Activated CD4-positive, alpha-beta T cell treated with anti-CD3 and anti-CD28 coated beads, Interleukin-2, amount 10 ng/mL, durations not matched to agents 7 days and 5 days (primary cell): ENCODE data around the gene RENBP. TPM values are rescaled to one million over a fixed set of nuclear protein-coding genes. Genes with fewer than 3 reads are reported as not detected.
A peak's percentile ranks its signal among the peaks of the same experiment; 100 is the strongest.

Experiments
- CTCF ChIA-PET: fragments of 350-600 bp; sonication (Branson Sonifier 250); formaldehyde crosslinking; loops from one replicate; lab custom pipeline; 2021; ENCODE audit warnings: antibody characterized with exemption; lab: Charles Lee
- POLR2A ChIA-PET: fragments of 350-600 bp; sonication (Branson Sonifier 250); formaldehyde crosslinking; loops from one replicate; lab custom pipeline; 2021; ENCODE audit warnings: antibody characterized with exemption; lab: Charles Lee
- DNase-seq: peaks from one replicate; pipeline ENCODE4 v3.0.0-alpha.2; 2020
- H3K27ac Mint-ChIP-seq: one replicate; pipeline ENCODE4 v1.8.0; 2021; ENCODE audit warnings: mild to moderate bottlenecking, moderate library complexity, mixed read lengths
- H3K27me3 Mint-ChIP-seq: one replicate; pipeline ENCODE4 v1.8.0; 2021; ENCODE audit warnings: mixed read lengths
- H3K36me3 Mint-ChIP-seq: one replicate; pipeline ENCODE4 v1.8.0; 2021; ENCODE audit warnings: low read depth, mixed read lengths
- H3K4me1 Mint-ChIP-seq: one replicate; pipeline ENCODE4 v1.8.0; 2021; ENCODE audit warnings: mixed read lengths
- H3K4me3 Mint-ChIP-seq: one replicate; pipeline ENCODE4 v1.8.0; 2021; ENCODE audit warnings: mild to moderate bottlenecking, moderate library complexity, mixed read lengths
- H3K9me3 Mint-ChIP-seq: one replicate; pipeline ENCODE4 v1.8.0; 2021; ENCODE audit warnings: mixed read lengths
- total RNA-seq, 2 experiments: library from RNA; stranded (reverse); gene quantifications; one replicate each; pipeline ENCODE4 v1.2.3, GENCODE V29; 2021

RENBP gene
- total RNA-seq, 2 experiments from 2014 or later = 14.2 to 16.5 TPM

- H3K27ac Mint-ChIP-seq = peak within 1 kb of the TSS; percentile 77
- H3K4me1 Mint-ChIP-seq = peaks cover 31% of the 10 kb centered on the region
- peak within 1 kb of the TSS; percentile 32 for H3K4me3 Mint-ChIP-seq
- no peaks in the 10 kb centered on the region for H3K9me3 Mint-ChIP-seq
- no peak for DNase-seq
- no peaks in the 10 kb centered on the region for H3K27me3 Mint-ChIP-seq
- CTCF ChIA-PET = interaction anchor here (1.9 kb wide), 1 partner anchor 14 kb away, joined by 4 read pairs; no protein-coding TSS in a partner anchor
- POLR2A ChIA-PET = no interaction called here
- H3K36me3 Mint-ChIP-seq = peaks cover 5% of the 10 kb centered on the region
Measured at GRCh38 chrX:153903991-153904957, 40.2 kb downstream of the RENBP start, which contains the start of gene AVPR2. AVPR2 (plus strand) TSS chrX:153904673; CDS start chrX:153905146, 473 bp downstream.

GRCh38 chrX:153903238-153903980 is 41.0 kb downstream of the RENBP start:
- peaks cover 3% of the 10 kb centered on the region for H3K36me3 Mint-ChIP-seq
- H3K4me3 Mint-ChIP-seq = peak overlapping the region; percentile 37
- H3K4me1 Mint-ChIP-seq = peaks cover 31% of the 10 kb centered on the region
- CTCF ChIA-PET = no interaction called here
- no peak for DNase-seq
- H3K27ac Mint-ChIP-seq = peak overlapping the region; percentile 77
- peaks cover 2% of the 10 kb centered on the region for H3K27me3 Mint-ChIP-seq
- H3K9me3 Mint-ChIP-seq = no peaks in the 10 kb centered on the region
- POLR2A ChIA-PET = no interaction called here

DNA sequence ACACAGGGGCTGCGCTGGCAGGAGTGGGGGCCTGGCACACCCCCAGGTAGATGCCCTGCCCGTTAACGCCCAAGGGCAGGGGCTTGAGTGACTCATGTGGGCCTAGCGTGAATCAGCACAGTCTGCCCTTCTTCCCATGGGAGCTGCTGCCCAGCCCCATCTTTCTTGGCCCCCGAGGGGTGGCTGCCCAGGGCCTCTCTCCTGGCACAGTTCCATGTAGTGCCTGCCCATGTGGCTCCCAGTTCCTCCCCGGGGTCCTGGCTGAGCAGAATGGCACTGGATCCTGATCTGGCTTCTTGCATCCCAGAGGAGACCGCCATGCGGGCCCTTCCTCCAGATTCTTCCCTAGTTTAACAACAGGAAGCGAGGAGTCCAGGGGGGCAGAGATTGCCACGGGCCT is 42.1 kb downstream of the RENBP start:
- H3K36me3 Mint-ChIP-seq = no peaks in the 10 kb centered on the region
- peaks cover 8% of the 10 kb centered on the region for H3K27me3 Mint-ChIP-seq
- peaks cover 31% of the 10 kb centered on the region for H3K4me1 Mint-ChIP-seq
- POLR2A ChIA-PET = no interaction called here
- no peak for DNase-seq
- H3K27ac Mint-ChIP-seq = peak overlapping the region; percentile 31
- H3K4me3 Mint-ChIP-seq = no peak overlapping the region
- no peaks in the 10 kb centered on the region for H3K9me3 Mint-ChIP-seq
- CTCF ChIA-PET = no interaction called here

DNA sequence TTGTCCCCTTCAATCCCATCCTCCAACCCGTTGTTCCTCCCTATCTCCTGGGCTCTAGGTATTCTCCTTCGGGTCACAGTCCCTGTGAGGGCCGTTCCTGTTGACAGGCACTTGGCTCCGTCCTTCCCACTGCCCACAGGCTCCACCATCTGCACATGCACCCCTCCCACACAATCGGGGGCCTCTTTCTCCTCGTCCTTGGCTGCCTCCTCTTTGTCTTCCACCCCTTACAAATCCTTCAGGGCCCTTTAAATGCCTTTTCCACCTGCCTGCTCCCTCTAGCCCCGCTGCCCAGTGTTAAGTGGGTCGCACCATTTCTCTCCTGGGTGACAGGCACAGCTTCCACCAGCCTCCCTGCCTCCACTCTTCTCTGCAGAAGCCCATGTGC is 42.7 kb downstream of the RENBP start:
- POLR2A ChIA-PET = no interaction called here
- no peaks in the 10 kb centered on the region for H3K9me3 Mint-ChIP-seq
- H3K36me3 Mint-ChIP-seq = no peaks in the 10 kb centered on the region
- peaks cover 8% of the 10 kb centered on the region for H3K27me3 Mint-ChIP-seq
- peaks cover 31% of the 10 kb centered on the region for H3K4me1 Mint-ChIP-seq
- H3K27ac Mint-ChIP-seq = no peak overlapping the region
- CTCF ChIA-PET = no interaction called here
- no peak for DNase-seq
- H3K4me3 Mint-ChIP-seq = no peak overlapping the region

DNA sequence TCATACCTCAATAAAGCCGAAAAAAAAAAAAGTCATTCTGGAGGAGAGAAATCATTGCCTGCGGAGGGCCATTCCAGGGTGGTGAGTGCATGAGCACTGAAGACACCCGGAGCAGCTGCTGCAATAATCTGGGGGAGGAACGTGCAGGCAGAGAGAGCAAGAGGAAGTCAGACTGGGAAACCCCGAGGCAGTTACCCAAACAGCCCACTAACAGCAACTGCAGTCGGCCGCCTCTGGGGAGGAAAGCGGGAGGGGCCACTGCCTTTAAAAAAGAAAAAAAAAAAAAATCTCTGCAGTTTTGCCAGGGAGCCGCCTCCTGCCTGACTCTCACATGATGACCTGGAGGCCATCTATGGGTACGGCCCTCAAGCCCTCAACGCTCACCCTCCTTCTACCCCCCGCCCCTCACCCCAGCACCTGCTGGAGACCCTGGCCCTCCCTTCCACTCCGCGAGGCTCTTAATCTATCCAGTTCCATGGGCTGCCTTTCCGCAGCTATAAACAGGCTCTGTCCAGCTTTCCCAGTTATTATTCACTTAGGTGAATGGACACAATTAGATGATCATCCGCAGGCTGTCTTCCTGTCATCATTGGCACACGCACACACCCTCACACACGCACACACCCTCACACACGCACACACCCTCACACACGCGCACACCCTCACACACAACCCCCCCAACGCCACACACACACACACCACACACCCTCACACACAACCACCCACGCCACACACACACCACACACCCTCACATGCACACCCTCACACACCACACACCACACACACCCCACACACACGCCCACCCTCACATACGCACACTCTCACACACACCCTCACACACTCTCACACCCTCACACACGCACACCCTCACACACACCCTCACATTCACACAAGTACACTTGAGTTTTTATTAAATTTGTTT is 43.4 kb downstream of the RENBP start:
- CTCF ChIA-PET = interaction anchor here (0.6 to 1.3 kb wide), 3 partner anchors 11 to 207 kb away, joined by 3 to 4 read pairs (median 3); no protein-coding TSS in a partner anchor
- DNase-seq = peak; percentile 65
- H3K4me1 Mint-ChIP-seq = peaks cover 31% of the 10 kb centered on the region
- peaks cover 8% of the 10 kb centered on the region for H3K27me3 Mint-ChIP-seq
- H3K36me3 Mint-ChIP-seq = no peaks in the 10 kb centered on the region
- peak overlapping the region; percentile 79 for H3K27ac Mint-ChIP-seq
- POLR2A ChIA-PET = no interaction called here
- no peaks in the 10 kb centered on the region for H3K9me3 Mint-ChIP-seq
- H3K4me3 Mint-ChIP-seq = peak overlapping the region; percentile 44

GRCh38 chrX:153897899-153898298 is 46.5 kb downstream of the RENBP start:
- ChIA-PET CTCF (interaction anchor here (1.4 kb wide), 1 partner anchor 30 kb away, joined by 3 read pairs; no protein-coding TSS in a partner anchor), POLR2A (interaction anchor here (0.6 kb wide), 1 partner anchor 20 kb away, joined by 4 read pairs; no protein-coding TSS in a partner anchor)
- Mint-ChIP-seq H3K4me1 (peaks cover 17% of the 10 kb centered on the region), H3K27me3 (peaks cover 8% of the 10 kb centered on the region), H3K9me3 (no peaks in the 10 kb centered on the region), H3K27ac (no peak overlapping the region), H3K4me3 (no peak overlapping the region), H3K36me3 (no peaks in the 10 kb centered on the region)
- DNase-seq = no peak

GRCh38 chrX:153889123-153889522 is 55.3 kb downstream of the RENBP start:
- no peak overlapping the region for H3K4me3 Mint-ChIP-seq
- ChIA-PET CTCF (no interaction called here), POLR2A (no interaction called here)
- no peaks in the 10 kb centered on the region for H3K36me3 Mint-ChIP-seq
- no peak overlapping the region for H3K27ac Mint-ChIP-seq
- DNase-seq = no peak
- H3K4me1 Mint-ChIP-seq = peaks cover 5% of the 10 kb centered on the region
- H3K27me3 Mint-ChIP-seq = peaks cover 27% of the 10 kb centered on the region
- H3K9me3 Mint-ChIP-seq = no peaks in the 10 kb centered on the region

GRCh38 chrX:153888344-153888743 is 56.1 kb downstream of the RENBP start:
- POLR2A ChIA-PET = no interaction called here

DNA sequence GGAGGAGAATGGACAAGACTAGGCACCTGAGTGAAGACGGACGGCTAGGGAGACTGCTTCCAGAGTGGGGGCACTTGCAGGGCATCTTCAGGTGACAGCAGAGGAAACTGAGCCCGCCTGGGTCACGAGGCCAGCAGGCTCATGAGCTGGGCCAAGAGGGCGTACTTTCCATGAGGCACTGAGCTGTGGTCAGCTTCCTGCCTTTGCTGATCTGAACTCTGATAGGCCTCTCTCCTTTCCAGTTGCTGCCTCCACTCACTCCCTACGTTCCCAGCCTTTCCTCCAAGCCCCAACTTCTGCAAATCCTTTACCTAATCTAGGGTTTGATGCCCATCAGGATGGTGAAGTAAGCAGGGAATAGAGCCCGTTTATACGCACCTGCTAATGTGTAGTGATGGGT is 57.1 kb downstream of the RENBP start:
- H3K9me3 Mint-ChIP-seq = no peaks in the 10 kb centered on the region
- CTCF ChIA-PET = no interaction called here
- no peak overlapping the region for H3K27ac Mint-ChIP-seq
- POLR2A ChIA-PET = no interaction called here
- peaks cover 28% of the 10 kb centered on the region for H3K27me3 Mint-ChIP-seq
- DNase-seq = no peak
- H3K4me1 Mint-ChIP-seq = peaks cover 5% of the 10 kb centered on the region
- no peaks in the 10 kb centered on the region for H3K36me3 Mint-ChIP-seq
- H3K4me3 Mint-ChIP-seq = no peak overlapping the region

More at GRCh38 chrX:153888344-153888743, 56.1 kb downstream of the RENBP start:
- no peak for DNase-seq
- Mint-ChIP-seq H3K36me3 (no peaks in the 10 kb centered on the region), H3K9me3 (no peaks in the 10 kb centered on the region), H3K27me3 (peaks cover 27% of the 10 kb centered on the region), H3K4me1 (peaks cover 5% of the 10 kb centered on the region), H3K4me3 (no peak overlapping the region), H3K27ac (no peak overlapping the region)
- CTCF ChIA-PET = no interaction called here

DNA sequence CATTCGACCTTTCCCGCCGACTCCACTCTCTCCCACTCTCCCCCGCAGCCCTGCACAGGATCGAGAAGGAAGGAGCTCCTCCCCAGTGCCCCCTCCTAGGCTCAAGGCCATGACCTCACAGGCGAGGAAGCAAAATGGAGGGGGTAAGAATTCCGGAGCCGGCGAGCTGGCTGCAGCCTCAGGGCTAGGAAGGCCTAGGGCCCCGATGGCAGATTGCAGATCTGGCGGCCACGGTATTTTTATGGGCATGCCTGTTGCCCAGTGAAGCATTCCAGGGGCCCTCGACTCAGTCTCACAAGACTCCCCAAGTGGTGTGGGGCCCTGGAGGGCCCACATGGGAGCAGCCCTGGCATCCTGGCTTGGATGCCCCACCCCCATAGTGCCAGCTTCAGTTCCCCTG is 57.5 kb downstream of the RENBP start:
- Mint-ChIP-seq H3K9me3 (no peaks in the 10 kb centered on the region), H3K27me3 (peaks cover 27% of the 10 kb centered on the region), H3K36me3 (no peaks in the 10 kb centered on the region), H3K4me3 (no peak overlapping the region), H3K4me1 (peaks cover 6% of the 10 kb centered on the region), H3K27ac (no peak overlapping the region)
- CTCF ChIA-PET = no interaction called here
- POLR2A ChIA-PET = no interaction called here
- no peak for DNase-seq

DNA sequence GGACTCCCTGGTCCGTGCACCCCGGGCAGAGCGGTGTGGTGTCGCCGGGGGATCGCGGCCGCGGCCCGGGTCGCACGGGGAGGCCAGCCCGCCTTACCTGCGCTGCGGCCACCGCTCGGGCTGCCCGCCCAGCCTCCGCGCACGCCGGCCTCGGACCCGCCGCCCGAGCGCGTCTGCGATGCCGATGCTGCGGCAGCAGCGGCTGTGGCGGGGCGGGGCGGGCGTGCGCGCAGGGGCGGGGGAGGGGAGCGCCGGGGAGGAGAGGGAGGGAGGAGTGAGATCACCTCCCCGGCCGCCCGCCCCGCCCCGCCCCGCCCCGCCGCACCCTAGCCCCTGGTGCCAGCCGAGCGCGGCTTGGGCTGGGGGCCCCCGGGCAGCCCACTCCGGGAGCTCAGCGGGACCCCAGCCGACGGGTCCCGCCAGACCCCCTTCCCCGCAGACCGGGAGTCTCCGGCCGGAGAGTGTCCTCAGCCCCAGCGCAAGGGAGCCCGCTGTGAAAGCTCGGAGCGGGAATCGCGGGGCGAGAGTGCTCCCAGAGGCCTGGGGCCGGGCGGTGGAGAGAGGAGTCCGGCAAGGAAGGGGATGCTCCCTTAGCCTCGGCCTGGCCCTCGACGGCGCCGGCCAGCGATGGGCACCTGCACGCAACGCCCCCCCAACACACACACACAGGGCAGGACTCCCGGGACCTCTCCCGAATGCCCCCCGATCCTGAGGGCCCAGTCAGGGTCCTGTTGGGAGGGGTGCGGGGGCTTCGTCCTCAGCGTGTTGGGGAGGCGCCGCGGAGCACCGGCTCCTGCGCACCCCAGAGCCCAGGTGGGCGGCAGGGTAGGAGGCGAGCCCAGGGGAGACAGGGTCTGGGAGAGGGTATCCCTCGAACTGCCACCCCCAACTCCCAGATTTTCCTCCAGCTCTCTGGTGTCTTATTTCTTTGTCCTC is 58.2 kb downstream of the RENBP start, which contains the start of gene L1CAM:
TSS of gene L1CAM (minus strand) at position 206 of the 936 bp plus-strand sequence. CDS start 10,337 bp downstream, outside the sequence.
- peak within 1 kb of the TSS; percentile 34 for H3K4me3 Mint-ChIP-seq
- POLR2A ChIA-PET = no interaction called here
- H3K4me1 Mint-ChIP-seq = peaks cover 6% of the 10 kb centered on the region
- no peak within 1 kb of the TSS for H3K27ac Mint-ChIP-seq
- no peak for DNase-seq
- H3K27me3 Mint-ChIP-seq = peaks cover 27% of the 10 kb centered on the region
- no peaks in the 10 kb centered on the region for H3K9me3 Mint-ChIP-seq
- CTCF ChIA-PET = no interaction called here
- H3K36me3 Mint-ChIP-seq = no peaks in the 10 kb centered on the region
